Testis (tissue), 2 donors: ENCODE results near the gene PAX3.

Experiments
- CTCF ChIP-seq, 3 experiments: fragments of 450-650 bp in 2 of 3; fragments of 200-600 bp in 1 of 3; sonication (generic) in 1 of 3; IDR thresholded peaks; one replicate each; pipeline ENCODE4 v1.5.1; 2016 to 2019; ENCODE audit warnings: antibody characterized with exemption in 3 of 3, mild to moderate bottlenecking in 2 of 3, moderate library complexity in 1 of 3
- POLR2A ChIP-seq: fragments of 450-650 bp; IDR thresholded peaks from one replicate; pipeline ENCODE4 v1.6.1; 2017; ENCODE audit warnings: antibody characterized with exemption, mild to moderate bottlenecking, moderate library complexity

- TF ChIP-seq CTCF (IDR thresholded peaks at IDR 0.05): no peak
- TF ChIP-seq POLR2A: no peak
Measured at GRCh38 chr2:222280795-222281194, 18.0 kb downstream of the PAX3 start.
